GM18519 (cell line): ENCODE data around the gene PDHX.
"Not testable (repeated sequence)": the region's sequence is repeated elsewhere in the genome, so short reads cannot be mapped to it uniquely, and the experiment has no call there.

ENCODE experiments used
- ATAC-seq: cut with Tn5 transposase; IDR thresholded peaks from one replicate; pipeline ENCODE4 v1.9.1; 2021; ENCODE audit warnings: mild to moderate bottlenecking, moderate library complexity; ENCODE audit not compliant: unreplicated experiment, low FRiP score

The PDHX gene

GRCh38 chr11:35012467-35013191 is 96.2 kb downstream of the PDHX start:
- ATAC-seq, result peak; percentile 65

GRCh38 chr11:35013514-35014233 is 97.3 kb downstream of the PDHX start:
- ATAC-seq, result no peak

- no peak for ATAC-seq
These were observed 97.9 kb downstream of the PDHX start for GRCh38 chr11:35014346-35014745.

GRCh38 chr11:35015621-35016387 is 99.4 kb downstream of the PDHX start:
- no peak for ATAC-seq

GRCh38 chr11:35016916-35017315 is 100.5 kb downstream of the PDHX start:
- no peak for ATAC-seq

- no peak for ATAC-seq
These were observed 101.3 kb downstream of the PDHX start for GRCh38 chr11:35017528-35018342.

GRCh38 chr11:35021589-35021988 is 105.2 kb downstream of the PDHX start:
- ATAC-seq, result no peak

- ATAC-seq, result not testable (repeated sequence)
These were observed 107.5 kb downstream of the PDHX start for GRCh38 chr11:35023940-35024339.

- not testable (repeated sequence) for ATAC-seq
These were observed 111.6 kb downstream of the PDHX start for GRCh38 chr11:35028007-35028406.

GRCh38 chr11:35029979-35030682 is 113.7 kb downstream of the PDHX start:
- peak; percentile 53 for ATAC-seq

GRCh38 chr11:35030716-35031213 is 114.3 kb downstream of the PDHX start:
- no peak for ATAC-seq

GRCh38 chr11:35031346-35031745 is 114.9 kb downstream of the PDHX start:
- no peak for ATAC-seq

- no peak for ATAC-seq
These were observed 115.4 kb downstream of the PDHX start for GRCh38 chr11:35031867-35032266.

GRCh38 chr11:35033011-35033410 is 116.6 kb downstream of the PDHX start:
- ATAC-seq, result no peak

- ATAC-seq, result no peak
These were observed 118.0 kb downstream of the PDHX start for GRCh38 chr11:35034401-35034800.

GRCh38 chr11:35035894-35036408 is 119.5 kb downstream of the PDHX start:
- no peak for ATAC-seq

GRCh38 chr11:35036639-35037038 is 120.2 kb downstream of the PDHX start:
- no peak for ATAC-seq

GRCh38 chr11:35038211-35038928 is 122.0 kb downstream of the PDHX start:
- no peak for ATAC-seq

GRCh38 chr11:35039076-35039475 is 122.7 kb downstream of the PDHX start:
- no peak for ATAC-seq
